H1 (cell line): Measurements from ENCODE around the gene CNTF. TPM values are rescaled to one million over a fixed set of nuclear protein-coding genes. Genes with fewer than 3 reads are reported as not detected.

Experiments used
- BACH1 ChIP-seq: IDR thresholded peaks from 2 replicates; pipeline ENCODE4 v1.6.1; 2012; ENCODE audit warnings: low read length, improper control_type of control experiment
- SIN3A ChIP-seq, 2 experiments: IDR thresholded peaks in 1 of 2; conservative IDR thresholded peaks in 1 of 2; 2 replicates each; pipeline ENCODE4 v1.6.1; 2011 to 2012; ENCODE audit warnings: low read length in 2 of 2, improper control_type of control experiment in 1 of 2, low read depth in 1 of 2, mild to moderate bottlenecking in 1 of 2
- TBP ChIP-seq: IDR thresholded peaks from 2 replicates; pipeline ENCODE4 v1.6.1; 2011; ENCODE audit warnings: low read depth, low read length, improper control_type of control experiment
- polyA plus RNA-seq, 7 experiments: library from polyadenylated mRNA; depleted of rRNA in 3 of 7; stranded (reverse) in 5 of 7; unstranded in 2 of 7; fragments of >200 nt in 5 of 7; fragments of 200-250 nt in 2 of 7; gene quantifications; 1 replicate in 5 of 7; 2 replicates in 1 of 7; 4 replicates in 1 of 7; pipeline versions ENCODE4 v1.2.1 to v1.2.3, GENCODE V29; 2011 to 2013; ENCODE audit warnings: missing spikeins in 2 of 7, mixed read lengths in 2 of 7
- total RNA-seq: library from RNA; stranded (reverse); fragmentation: NEBNext Ultra II Directional; extraction: Animal tissue kit (Norgen Biotek cat#: 25700); gene quantifications from 2 replicates; pipeline ENCODE4 v1.2.1, GENCODE V29; 2021

The CNTF gene
- total and polyA plus RNA-seq, 2 of the 8 experiments (the other 6 are each of a cell fraction or from before 2014, with no cell fraction given), result 0.41 to 1.5 TPM

DNA sequence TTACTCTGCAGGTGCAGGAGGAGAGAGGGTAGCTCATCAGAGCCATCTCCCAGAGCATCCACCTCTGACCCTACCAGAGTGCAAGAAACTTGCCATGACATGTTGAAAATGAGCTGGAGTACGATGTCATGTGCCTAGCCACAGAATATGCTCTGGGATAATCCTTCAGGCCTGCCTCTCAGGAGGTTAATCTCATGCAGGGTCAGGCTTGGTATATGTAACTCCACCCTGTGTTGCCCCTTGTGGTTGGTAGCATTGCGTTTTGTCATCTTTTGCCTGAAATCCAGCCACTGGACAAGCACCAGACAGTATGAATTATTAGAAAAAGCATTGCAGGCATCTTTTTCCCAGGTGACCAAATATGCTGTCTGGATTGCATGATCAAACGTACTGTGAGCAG lies 36.2 kb downstream of the CNTF start (continued):
- no peak for TF ChIP-seq TBP
- TF ChIP-seq SIN3A (conservative IDR thresholded peaks at IDR 0.05 in 1 of 2, IDR thresholded peaks at IDR 0.05 in 1 of 2; ENCODE audit: low read depth in 1 of 2, low read length in 2 of 2), result no peak
- TF ChIP-seq BACH1, result no peak
